Measurements from ENCODE around the gene BTN1A1. TPM values are rescaled to one million over a fixed set of nuclear protein-coding genes. Genes with fewer than 3 reads are reported as not detected.
A peak's percentile ranks its signal among the peaks of the same experiment; 100 is the strongest.

Gene BTN1A1
- total and polyA plus RNA-seq, 9 of the 15 experiments (the other 6 are each of a cell fraction or from before 2014, with no cell fraction given): 0.01 to 0.15 (median 0.06) TPM; not detected in 4

- no peak for TF ChIP-seq POLR2AphosphoS5 (IDR thresholded peaks at IDR 0.05; ENCODE audit: control insufficient read depth, insufficient read depth, low read depth, low read length)
- no peak for TF ChIP-seq DACH1 (IDR thresholded peaks at IDR 0.05; ENCODE audit: partially characterized antibody)
- no peak for TF ChIP-seq POLR2G (IDR thresholded peaks at IDR 0.05; ENCODE audit: low read depth, low read length)
- no peak for TF ChIP-seq KDM5B (IDR thresholded peaks at IDR 0.05; ENCODE audit: insufficient replicate concordance, low read depth, low read length)
- TF ChIP-seq PRPF4 (IDR thresholded peaks at IDR 0.05; ENCODE audit: insufficient read depth, low read depth, low read length, poor library complexity, severe bottlenecking): no peak
- TF ChIP-seq MITF (IDR thresholded peaks at IDR 0.05): no peak
- no peak for TF ChIP-seq SMARCC2 (IDR thresholded peaks at IDR 0.05; ENCODE audit: low read depth)
- TF ChIP-seq DEAF1 (CRISPR knock-in tag; IDR thresholded peaks at IDR 0.05): no peak
- TF ChIP-seq ZNF274 (IDR thresholded peaks at IDR 0.05; ENCODE audit: borderline replicate concordance, low read depth, low read length): no peak
- no peak for TF ChIP-seq MIER1 (IDR thresholded peaks at IDR 0.05; ENCODE audit: low read depth)
- TF ChIP-seq KHSRP (IDR thresholded peaks at IDR 0.05): no peak
- peak; percentile 89 for TF ChIP-seq ZNF592 (IDR thresholded peaks at IDR 0.05)
- TF ChIP-seq HEY1 (CRISPR knock-in tag; IDR thresholded peaks at IDR 0.05; ENCODE audit: borderline replicate concordance): no peak
- TF ChIP-seq ARHGAP35 (IDR thresholded peaks at IDR 0.05; ENCODE audit: partially characterized antibody): no peak
- TF ChIP-seq MNT (conservative IDR thresholded peaks at IDR 0.05): no peak
- TF ChIP-seq MCM2 (IDR thresholded peaks at IDR 0.05; ENCODE audit: low read depth): no peak
- TF ChIP-seq PREB (CRISPR knock-in tag; IDR thresholded peaks at IDR 0.05): no peak
- no peak for TF ChIP-seq NFIX (CRISPR knock-in tag; IDR thresholded peaks at IDR 0.05; ENCODE audit: low read depth)
- TF ChIP-seq HNRNPK (IDR thresholded peaks at IDR 0.05; ENCODE audit: low read depth, low read length, poor library complexity, severe bottlenecking): no peak
Measured at GRCh38 chr6:26491604-26492003, 8.5 kb upstream of the BTN1A1 start (continued).
